ENCODE measurements around the gene CNN1. TPM values are rescaled to one million over a fixed set of nuclear protein-coding genes. Genes with fewer than 3 reads are reported as not detected.

Gene CNN1
- total and polyA plus RNA-seq, 4 donors: 16.5 to 34.9 (median 22.5) TPM

DNA sequence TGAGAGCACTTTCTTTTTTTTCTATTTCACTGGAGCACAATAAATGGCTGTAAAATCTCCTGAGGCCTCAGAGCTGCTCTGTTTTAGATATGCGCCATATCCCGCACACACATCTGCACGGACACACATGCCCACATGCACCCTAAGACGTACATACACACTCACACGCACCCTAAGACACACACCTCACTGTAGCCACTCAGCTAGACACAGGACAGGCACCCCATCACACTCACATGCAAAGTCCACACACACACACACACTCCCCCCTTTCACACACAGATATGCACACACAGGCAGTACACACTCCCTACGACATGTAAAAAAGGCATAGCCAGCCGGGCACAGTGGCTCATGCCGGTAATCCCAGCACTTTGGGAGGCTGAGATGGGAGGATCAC is 11.6 kb downstream of the CNN1 start:
- Histone ChIP-seq H3K4me3 (no peak overlapping the region), H3K4me1 (ENCODE audit: control insufficient read depth in 5 of 5, insufficient read depth in 5 of 5, low read length in 5 of 5) (no peaks in the 10 kb centered on the region), H3K27me3 (ENCODE audit: control insufficient read depth in 3 of 3, insufficient read depth in 3 of 3, low read length in 2 of 3) (no peaks in the 10 kb centered on the region), H3K9ac (ENCODE audit: insufficient read depth in 1 of 2, low read length in 2 of 2) (no peak overlapping the region), H3K9me3 (ENCODE audit: control insufficient read depth in 4 of 4, insufficient read depth in 3 of 4, low read length in 3 of 4) (no peaks in the 10 kb centered on the region), H3K27ac (ENCODE audit: low read depth in 1 of 2, low read length in 1 of 2) (no peak overlapping the region), H3K36me3 (ENCODE audit: control insufficient read depth in 4 of 4, insufficient read depth in 4 of 4, low read length in 4 of 4) (peaks cover 0 to 30% (median 10%) of the 10 kb centered on the region in 4 donors)
- DNase-seq (no peak), ATAC-seq (ENCODE audit: insufficient read depth, low FRiP score) (no peak)
- TF ChIP-seq, protein P1, sequence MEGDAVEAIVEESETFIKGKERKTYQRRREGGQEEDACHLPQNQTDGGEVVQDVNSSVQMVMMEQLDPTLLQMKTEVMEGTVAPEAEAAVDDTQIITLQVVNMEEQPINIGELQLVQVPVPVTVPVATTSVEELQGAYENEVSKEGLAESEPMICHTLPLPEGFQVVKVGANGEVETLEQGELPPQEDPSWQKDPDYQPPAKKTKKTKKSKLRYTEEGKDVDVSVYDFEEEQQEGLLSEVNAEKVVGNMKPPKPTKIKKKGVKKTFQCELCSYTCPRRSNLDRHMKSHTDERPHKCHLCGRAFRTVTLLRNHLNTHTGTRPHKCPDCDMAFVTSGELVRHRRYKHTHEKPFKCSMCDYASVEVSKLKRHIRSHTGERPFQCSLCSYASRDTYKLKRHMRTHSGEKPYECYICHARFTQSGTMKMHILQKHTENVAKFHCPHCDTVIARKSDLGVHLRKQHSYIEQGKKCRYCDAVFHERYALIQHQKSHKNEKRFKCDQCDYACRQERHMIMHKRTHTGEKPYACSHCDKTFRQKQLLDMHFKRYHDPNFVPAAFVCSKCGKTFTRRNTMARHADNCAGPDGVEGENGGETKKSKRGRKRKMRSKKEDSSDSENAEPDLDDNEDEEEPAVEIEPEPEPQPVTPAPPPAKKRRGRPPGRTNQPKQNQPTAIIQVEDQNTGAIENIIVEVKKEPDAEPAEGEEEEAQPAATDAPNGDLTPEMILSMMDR (IDR thresholded peaks at IDR 0.05; ENCODE audit: control extremely low read depth, extremely low read depth): no peak
- 92% methylated on average over 8 of the region's 8 CpGs for WGBS, 2 donors

DNA sequence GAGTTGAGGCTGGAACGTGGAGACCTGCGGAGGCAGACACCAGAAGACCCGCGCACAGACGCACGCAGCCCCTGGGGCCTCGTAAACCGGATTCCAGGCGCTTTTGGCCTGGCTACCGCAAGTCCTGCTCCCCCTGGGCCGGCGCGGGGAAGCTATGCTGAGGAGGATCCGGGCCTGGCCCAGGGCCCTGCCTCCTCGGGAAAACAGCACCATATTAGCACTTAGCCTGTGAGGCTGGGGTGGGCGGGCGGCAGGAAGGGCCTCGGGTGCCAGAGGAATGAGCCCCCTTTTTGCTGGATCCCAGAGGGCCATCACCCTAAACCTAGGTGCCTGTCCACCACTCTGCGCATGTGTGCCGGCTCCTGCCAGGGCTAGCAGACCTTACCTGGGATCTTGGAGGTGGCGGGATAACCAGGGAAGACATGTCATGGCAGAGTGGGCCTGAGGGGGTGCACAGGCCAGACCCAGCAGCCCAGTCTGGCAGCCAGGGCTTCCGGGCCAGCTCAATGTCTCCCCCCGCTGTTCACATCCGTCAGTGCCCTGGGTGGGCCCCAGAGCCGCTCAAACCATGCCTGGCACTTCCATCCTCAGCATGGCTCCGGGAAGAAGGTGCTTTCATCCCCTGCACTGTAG is 13.1 kb downstream of the CNN1 start:
- H3K9me3 ChIP-seq (ENCODE audit: control insufficient read depth in 4 of 4, insufficient read depth in 3 of 4, low read length in 3 of 4): no peaks in the 10 kb centered on the region
- H3K4me1 ChIP-seq (ENCODE audit: control insufficient read depth in 5 of 5, insufficient read depth in 5 of 5, low read length in 5 of 5): no peaks in the 10 kb centered on the region
- no peak overlapping the region for H3K4me3 ChIP-seq
- WGBS, 2 donors: 90 to 93% methylated on average over 26 of the region's 26 CpGs
- TF ChIP-seq, protein P1 (IDR thresholded peaks at IDR 0.05; ENCODE audit: control extremely low read depth, extremely low read depth): no peak
- H3K36me3 ChIP-seq (ENCODE audit: control insufficient read depth in 4 of 4, insufficient read depth in 4 of 4, low read length in 4 of 4): peaks cover 0 to 35% (median 11%) of the 10 kb centered on the region in 4 donors
- H3K27ac ChIP-seq (ENCODE audit: low read depth in 1 of 2, low read length in 1 of 2): no peak overlapping the region
- DNase-seq (no peak), ATAC-seq (ENCODE audit: insufficient read depth, low FRiP score) (no peak)
- no peaks in the 10 kb centered on the region for H3K27me3 ChIP-seq (ENCODE audit: control insufficient read depth in 3 of 3, insufficient read depth in 3 of 3, low read length in 2 of 3)
- no peak overlapping the region for H3K9ac ChIP-seq (ENCODE audit: insufficient read depth in 1 of 2, low read length in 2 of 2)

DNA sequence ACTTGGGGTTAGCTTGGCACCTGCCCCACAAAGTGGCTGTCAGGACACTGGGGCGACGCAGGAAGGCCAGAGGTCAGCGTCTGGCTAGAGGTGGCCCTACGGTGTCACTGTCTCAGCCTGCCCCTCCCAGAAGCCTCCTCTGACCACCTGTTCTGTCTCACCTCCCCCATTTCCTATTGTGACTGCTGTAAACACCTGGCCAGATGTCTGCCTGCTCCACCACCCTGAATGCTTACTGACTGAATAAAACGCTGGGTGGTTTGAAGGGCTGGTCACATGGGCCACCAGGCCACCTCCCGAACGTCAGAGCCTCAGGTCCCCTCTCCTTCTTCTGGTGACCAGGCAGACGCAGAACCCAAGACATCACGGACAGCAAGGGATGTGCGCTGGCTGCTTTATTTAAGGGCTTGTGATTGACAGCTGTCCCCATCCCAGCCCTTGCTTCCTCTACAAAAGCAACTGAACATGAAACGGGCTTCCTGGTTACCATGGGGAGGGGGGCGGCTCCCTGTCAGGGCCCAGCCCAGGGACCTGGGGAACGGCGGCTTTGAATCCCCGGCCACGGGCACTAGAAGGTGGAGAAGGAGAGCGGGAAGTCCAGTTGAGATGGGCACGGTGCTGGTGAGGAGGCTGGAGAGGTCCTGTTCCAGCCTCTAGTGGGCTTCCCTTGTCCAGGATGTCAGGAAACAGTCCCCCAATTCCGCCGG is 14.2 kb downstream of the CNN1 start:
- Histone ChIP-seq H3K9ac (ENCODE audit: insufficient read depth in 1 of 2, low read length in 2 of 2) (no peak overlapping the region), H3K4me1 (ENCODE audit: control insufficient read depth in 5 of 5, insufficient read depth in 5 of 5, low read length in 5 of 5) (peaks cover under 1 to 2% (median under 1%) of the 10 kb centered on the region in 5 donors), H3K36me3 (ENCODE audit: control insufficient read depth in 4 of 4, insufficient read depth in 4 of 4, low read length in 4 of 4) (peaks cover 0 to 36% (median 11%) of the 10 kb centered on the region in 4 donors), H3K27me3 (ENCODE audit: control insufficient read depth in 3 of 3, insufficient read depth in 3 of 3, low read length in 2 of 3) (no peaks in the 10 kb centered on the region), H3K27ac (ENCODE audit: low read depth in 1 of 2, low read length in 1 of 2) (no peak overlapping the region), H3K9me3 (ENCODE audit: control insufficient read depth in 4 of 4, insufficient read depth in 3 of 4, low read length in 3 of 4) (no peaks in the 10 kb centered on the region), H3K4me3 (no peak overlapping the region)
- no peak for DNase-seq
- TF ChIP-seq, protein P1 (IDR thresholded peaks at IDR 0.05; ENCODE audit: control extremely low read depth, extremely low read depth): no peak
- WGBS, 2 donors: 81 to 89% methylated on average over 20 of the region's 20 CpGs
- no peak for ATAC-seq (ENCODE audit: insufficient read depth, low FRiP score)

Data from lung (tissue), 12 donors.